HG02973 (cell line): ENCODE results near the gene HSD3B1.

Experiments used
- ATAC-seq: cut with Tn5 transposase; IDR thresholded peaks from one replicate; pipeline ENCODE4 v1.9.1; 2021; ENCODE audit warnings: moderate library complexity; ENCODE audit not compliant: unreplicated experiment

The HSD3B1 gene

DNA sequence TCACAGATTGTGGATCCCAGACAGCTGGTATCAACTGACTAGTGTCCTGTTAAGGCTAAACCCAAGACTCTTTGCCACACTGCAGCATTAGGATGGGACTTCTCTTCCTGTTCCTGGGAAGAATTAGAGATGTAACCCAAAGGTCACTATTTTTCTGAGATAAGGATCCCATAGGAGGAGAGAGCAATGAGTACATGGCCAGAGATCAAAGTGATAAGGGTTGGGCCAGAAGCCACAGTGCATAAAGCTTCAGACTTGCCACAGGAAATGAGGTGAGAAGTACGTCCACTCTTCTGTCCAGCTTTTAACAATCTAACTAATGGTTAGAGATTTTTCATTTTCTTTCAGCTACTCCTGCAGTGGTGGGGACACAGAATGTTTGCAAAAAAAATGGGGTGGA is at the start of gene HSD3B1:
Gene HSD3B1, plus strand, starts transcription at position 270 of the 400 bp plus-strand sequence. CDS start 267 bp downstream, outside the sequence.
- no peak for ATAC-seq

DNA sequence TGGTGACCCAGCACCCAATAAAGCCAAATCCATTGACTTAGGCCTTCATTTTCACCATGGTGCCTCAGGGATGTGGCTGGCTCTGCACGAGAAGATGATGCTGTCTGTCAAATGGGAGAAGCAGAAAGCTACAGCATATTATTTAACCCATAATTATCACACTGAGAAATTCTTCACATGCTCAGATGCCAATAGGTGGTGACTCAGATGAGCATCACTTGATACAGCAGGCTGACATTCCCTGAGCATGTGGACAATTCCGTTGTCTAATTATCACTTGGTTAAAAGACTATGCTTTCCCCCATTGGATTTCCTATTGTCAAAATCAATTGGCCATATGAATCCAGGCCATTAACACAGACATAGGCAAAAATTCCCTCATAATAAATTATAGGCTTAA is 44.0 kb upstream of the HSD3B1 start:
- ATAC-seq = no peak

DNA sequence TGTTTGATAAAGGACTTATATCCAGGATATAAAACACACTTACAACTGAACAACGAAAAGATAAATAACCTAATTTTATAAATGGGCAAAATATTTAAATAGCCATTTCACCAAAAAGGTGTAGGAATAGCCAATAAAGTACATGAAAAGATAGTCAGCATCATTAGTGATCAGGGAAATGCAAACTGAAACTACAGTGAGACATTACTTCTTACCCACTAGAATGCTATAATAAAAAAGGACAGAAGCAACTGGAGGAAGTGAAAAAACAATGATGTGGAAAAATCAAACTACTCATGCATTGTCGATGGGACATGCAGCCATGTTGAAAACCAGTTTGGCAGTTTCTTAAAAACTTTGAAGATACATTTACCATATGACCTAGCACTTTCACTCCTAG is 43.4 kb upstream of the HSD3B1 start:
- ATAC-seq = no peak

GRCh38 chr1:119466445-119466844 is 40.6 kb upstream of the HSD3B1 start:
- ATAC-seq = no peak

DNA sequence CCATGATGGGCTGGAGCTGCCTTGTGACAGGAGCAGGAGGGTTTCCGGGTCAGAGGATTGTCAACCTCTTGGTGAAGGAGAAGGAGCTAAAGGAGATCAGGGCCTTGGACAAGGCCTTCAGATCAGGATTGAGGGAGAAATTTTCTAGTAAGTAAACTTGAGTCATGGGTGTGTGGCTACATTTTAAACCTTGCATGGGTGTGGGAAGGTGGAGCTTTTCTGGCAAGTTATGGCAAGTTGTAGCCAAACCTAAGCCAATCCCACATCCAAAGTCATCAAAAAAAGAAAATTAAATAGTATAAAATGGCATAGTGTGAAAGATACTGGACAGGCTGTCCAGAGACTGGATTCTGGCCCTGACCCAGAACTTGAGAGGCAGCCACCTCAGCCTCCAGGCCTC is 39.8 kb upstream of the HSD3B1 start:
- ATAC-seq = no peak

DNA sequence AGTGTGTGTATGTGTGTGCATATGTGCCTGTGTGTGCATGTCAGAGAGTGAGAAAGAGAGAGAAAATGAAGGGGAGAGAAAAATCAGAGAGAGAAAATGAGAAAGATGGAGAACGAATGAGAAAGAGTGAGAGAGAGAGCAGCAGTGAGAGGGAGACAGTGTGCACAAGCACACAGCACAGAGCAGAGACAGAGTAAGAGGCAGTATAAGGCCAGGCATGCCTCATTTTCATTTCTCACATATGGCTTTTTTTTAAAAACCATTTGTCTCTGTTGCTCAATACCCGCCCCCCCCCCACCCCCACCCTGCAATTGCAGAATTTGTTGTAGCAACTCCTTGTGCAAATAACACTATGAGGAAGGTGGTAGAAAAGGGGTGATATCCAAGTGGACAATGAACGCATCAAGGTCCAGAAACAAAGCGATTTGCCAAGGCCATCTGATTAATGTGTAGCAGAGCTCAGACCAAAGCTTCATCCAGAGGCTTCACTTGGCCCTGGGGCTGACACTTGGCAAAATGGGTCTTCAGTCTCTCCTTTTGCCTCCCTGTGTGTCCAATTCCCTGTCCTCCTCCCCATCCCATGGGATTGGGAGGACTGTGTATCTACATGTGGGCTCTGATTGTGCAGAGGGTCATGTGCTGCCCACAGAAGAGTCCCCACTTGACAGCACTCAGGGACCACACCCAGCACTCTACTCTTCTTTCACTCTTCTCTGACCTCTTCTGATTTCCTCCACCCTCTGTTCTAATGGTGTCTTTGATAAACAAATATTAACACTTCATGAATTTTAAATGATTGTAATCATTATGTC is 38.9 kb upstream of the HSD3B1 start:
- no peak for ATAC-seq

- no peak for ATAC-seq
Observed at GRCh38 chr1:119469741-119470140, 37.3 kb upstream of the HSD3B1 start.

DNA sequence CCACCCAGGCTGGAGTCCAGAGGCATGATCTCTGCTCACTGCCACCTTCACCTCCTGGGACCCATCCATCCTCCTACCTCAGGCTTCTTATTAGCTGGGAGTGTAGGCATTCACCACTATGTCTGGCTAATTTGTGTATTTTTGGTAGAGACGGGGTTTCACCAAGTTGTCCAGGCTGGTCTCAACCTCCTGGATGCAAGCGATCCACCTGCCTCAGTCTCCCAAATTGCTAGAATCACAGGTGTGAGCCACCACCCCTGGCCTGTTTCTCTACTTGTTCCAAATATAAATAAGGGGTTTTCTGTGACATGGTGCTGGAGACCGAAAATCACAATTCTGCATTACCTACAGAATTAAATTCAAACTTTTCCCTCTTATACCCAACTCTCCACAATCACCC is 36.6 kb upstream of the HSD3B1 start:
- ATAC-seq = no peak

GRCh38 chr1:119470958-119471357 is 36.1 kb upstream of the HSD3B1 start:
- no peak for ATAC-seq

GRCh38 chr1:119471566-119471965 is 35.4 kb upstream of the HSD3B1 start:
- ATAC-seq = no peak

GRCh38 chr1:119472080-119472818 is 34.8 kb upstream of the HSD3B1 start:
- ATAC-seq = no peak

GRCh38 chr1:119472819-119473175 is 34.2 kb upstream of the HSD3B1 start:
- ATAC-seq = no peak

DNA sequence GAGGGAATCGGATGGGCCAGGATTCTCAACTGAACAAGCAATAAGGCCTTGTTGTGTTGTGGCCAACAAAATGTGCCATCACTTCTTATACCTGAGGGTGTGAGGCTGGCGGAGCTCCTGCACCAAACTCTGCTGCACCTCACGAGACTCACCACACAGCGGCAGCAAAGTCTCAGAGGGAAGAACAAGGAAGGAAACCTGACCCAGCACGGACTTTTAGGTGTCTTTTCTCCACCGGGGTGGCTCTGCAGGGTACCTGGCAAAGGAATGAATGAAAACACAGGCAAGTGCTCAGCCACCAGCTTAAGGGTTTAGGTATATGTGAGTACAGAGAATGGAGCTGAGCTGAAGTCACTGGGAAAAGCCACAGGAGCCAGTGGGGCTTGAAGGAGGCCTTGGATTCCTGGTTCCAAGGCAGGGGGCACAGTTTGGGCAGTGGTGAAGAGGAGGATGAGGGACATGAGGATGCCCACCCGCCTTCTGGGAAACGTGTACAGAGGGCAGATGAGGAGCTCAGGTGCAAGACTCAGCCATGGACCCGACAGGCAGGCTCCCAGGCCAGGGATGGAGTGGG is 31.1 kb upstream of the HSD3B1 start:
- peak; percentile 92 for ATAC-seq

GRCh38 chr1:119477710-119478109 is 29.3 kb upstream of the HSD3B1 start:
- ATAC-seq = no peak

- ATAC-seq = no peak
Observed at GRCh38 chr1:119480175-119480574, 26.8 kb upstream of the HSD3B1 start.

GRCh38 chr1:119481951-119482350 is 25.1 kb upstream of the HSD3B1 start:
- no peak for ATAC-seq

- ATAC-seq = no peak
Observed at GRCh38 chr1:119482517-119483425, 24.2 kb upstream of the HSD3B1 start.

GRCh38 chr1:119483441-119484200 is 23.4 kb upstream of the HSD3B1 start:
- no peak for ATAC-seq

DNA sequence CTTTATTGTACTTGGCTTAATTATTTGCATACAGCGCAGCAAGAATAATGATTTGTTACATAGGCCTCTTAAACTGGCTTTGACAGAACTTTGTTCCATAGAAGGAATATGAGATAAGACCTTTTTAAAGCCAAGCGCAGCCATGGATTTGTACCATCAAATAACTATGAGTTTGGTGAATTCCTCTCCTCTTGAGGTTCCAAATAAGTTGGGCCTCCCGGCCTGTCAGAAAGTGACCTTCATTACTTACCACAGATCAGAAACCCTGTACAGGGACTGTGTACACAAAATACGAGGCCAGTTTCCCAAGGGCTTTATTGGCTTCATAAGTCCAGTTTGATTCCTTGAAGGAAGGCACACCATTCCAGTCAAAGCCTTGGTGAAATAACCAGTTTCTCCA is 21.8 kb upstream of the HSD3B1 start:
- no peak for ATAC-seq

- ATAC-seq = no peak
Observed at GRCh38 chr1:119488216-119488615, 18.8 kb upstream of the HSD3B1 start.
